ENCODE measurements around the gene SYAP1. TPM values are rescaled to one million over a fixed set of nuclear protein-coding genes. Genes with fewer than 3 reads are reported as not detected.
"Not testable (repeated sequence)": the region's sequence is repeated elsewhere in the genome, so short reads cannot be mapped to it uniquely, and the experiment has no call there.

The SYAP1 gene
- total and polyA plus RNA-seq, 4 donors: 9.6 to 29.0 (median 21.3) TPM

GRCh38 chrX:16779815-16780214, 60.4 kb downstream of the SYAP1 start:
- H3K36me3 ChIP-seq (ENCODE audit: control insufficient read depth in 4 of 4, insufficient read depth in 3 of 4, low read depth in 1 of 4, low read length in 3 of 4); H3K27ac ChIP-seq (ENCODE audit: low read depth in 1 of 2, low read length in 2 of 2); H3K27me3 ChIP-seq (ENCODE audit: control insufficient read depth in 4 of 4, insufficient read depth in 4 of 4, low read length in 3 of 4); DNase-seq (ENCODE audit: low spot score); H3K9ac ChIP-seq (ENCODE audit: low read depth in 1 of 2, low read length in 2 of 2); H3K4me1 ChIP-seq (ENCODE audit: control insufficient read depth in 4 of 4, insufficient read depth in 4 of 4, low read length in 3 of 4); H3K9me3 ChIP-seq (ENCODE audit: control insufficient read depth in 4 of 4, low read length in 3 of 4); H3K4me3 ChIP-seq (ENCODE audit: low read depth in 1 of 3, low read length in 3 of 3): not testable (repeated sequence)
- 51% methylated on average over 2 of the region's 2 CpGs for WGBS

DNA sequence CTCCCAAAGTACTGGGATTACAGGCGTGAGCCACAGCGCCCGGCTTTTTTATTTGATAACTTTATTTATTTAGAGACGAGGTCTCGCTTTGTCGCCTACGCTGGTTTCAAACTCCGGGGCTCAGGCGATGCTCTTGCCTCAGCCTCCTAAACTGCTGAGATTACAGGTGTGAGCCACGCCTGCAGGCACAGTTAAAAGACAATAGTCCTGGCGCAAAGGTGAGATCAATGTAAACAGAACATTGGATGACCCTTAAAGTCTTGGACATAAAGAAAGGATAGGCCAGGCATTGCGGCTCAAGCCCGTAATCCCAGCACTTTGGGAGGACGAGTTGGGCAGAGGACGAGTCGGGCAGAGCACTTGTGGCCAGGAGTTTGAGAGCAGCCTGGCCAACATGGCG, 64.0 kb downstream of the SYAP1 start:
- Histone ChIP-seq H3K9me3 (ENCODE audit: control insufficient read depth in 4 of 4, low read length in 3 of 4) (no peaks in the 10 kb centered on the region), H3K27me3 (ENCODE audit: control insufficient read depth in 4 of 4, insufficient read depth in 4 of 4, low read length in 3 of 4) (no peaks in the 10 kb centered on the region), H3K27ac (ENCODE audit: low read depth in 1 of 2, low read length in 2 of 2) (no peak overlapping the region), H3K9ac (ENCODE audit: low read depth in 1 of 2, low read length in 2 of 2) (no peak overlapping the region), H3K4me3 (ENCODE audit: low read depth in 1 of 3, low read length in 3 of 3) (no peak overlapping the region), H3K36me3 (ENCODE audit: control insufficient read depth in 4 of 4, insufficient read depth in 3 of 4, low read depth in 1 of 4, low read length in 3 of 4) (no peaks in the 10 kb centered on the region), H3K4me1 (ENCODE audit: control insufficient read depth in 4 of 4, insufficient read depth in 4 of 4, low read length in 3 of 4) (peaks cover 2 to 21% (median 12%) of the 10 kb centered on the region in 4 donors)
- TF ChIP-seq GABPA (IDR thresholded peaks at IDR 0.05 in 1 of 2, conservative IDR thresholded peaks at IDR 0.05 in 1 of 2) (no peak), TAF1 (conservative IDR thresholded peaks at IDR 0.05) (no peak), FOXA2 (IDR thresholded peaks at IDR 0.05) (no peak), SP1 (IDR thresholded peaks at IDR 0.05) (no peak), ATF3 (IDR thresholded peaks at IDR 0.05) (no peak), RXRA (IDR thresholded peaks at IDR 0.05) (no peak), FOXA1 (IDR thresholded peaks at IDR 0.05) (no peak), NR2F2 (IDR thresholded peaks at IDR 0.05) (no peak), CTCF (IDR thresholded peaks at IDR 0.05; ENCODE audit: low read depth, low read length, missing input control) (no peak), HNF4G (IDR thresholded peaks at IDR 0.05) (no peak)
- WGBS: 90% methylated on average over 17 of the region's 17 CpGs
- no peak for DNase-seq (ENCODE audit: low spot score)

GRCh38 chrX:16784440-16784839, 65.0 kb downstream of the SYAP1 start:
- DNase-seq (ENCODE audit: low spot score); H3K27me3 ChIP-seq (ENCODE audit: control insufficient read depth in 4 of 4, insufficient read depth in 4 of 4, low read length in 3 of 4); H3K9me3 ChIP-seq (ENCODE audit: control insufficient read depth in 4 of 4, low read length in 3 of 4); H3K9ac ChIP-seq (ENCODE audit: low read depth in 1 of 2, low read length in 2 of 2); H3K36me3 ChIP-seq (ENCODE audit: control insufficient read depth in 4 of 4, insufficient read depth in 3 of 4, low read depth in 1 of 4, low read length in 3 of 4); H3K4me3 ChIP-seq (ENCODE audit: low read depth in 1 of 3, low read length in 3 of 3); H3K27ac ChIP-seq (ENCODE audit: low read depth in 1 of 2, low read length in 2 of 2): not testable (repeated sequence)
- WGBS: 80% methylated on average over 18 of the region's 18 CpGs
- peaks cover 2 to 21% (median 12%) of the 10 kb centered on the region in 4 donors for H3K4me1 ChIP-seq (ENCODE audit: control insufficient read depth in 4 of 4, insufficient read depth in 4 of 4, low read length in 3 of 4)

- Histone ChIP-seq H3K4me1 (ENCODE audit: control insufficient read depth in 4 of 4, insufficient read depth in 4 of 4, low read length in 3 of 4) (peaks cover 2 to 21% (median 12%) of the 10 kb centered on the region in 4 donors), H3K27me3 (ENCODE audit: control insufficient read depth in 4 of 4, insufficient read depth in 4 of 4, low read length in 3 of 4) (no peaks in the 10 kb centered on the region), H3K9ac (ENCODE audit: low read depth in 1 of 2, low read length in 2 of 2) (peak overlapping the region in 1 of 2 donors; percentile 43), H3K36me3 (ENCODE audit: control insufficient read depth in 4 of 4, insufficient read depth in 3 of 4, low read depth in 1 of 4, low read length in 3 of 4) (peaks cover 0 to under 1% (median under 1%) of the 10 kb centered on the region in 4 donors), H3K27ac (ENCODE audit: low read depth in 1 of 2, low read length in 2 of 2) (no peak overlapping the region), H3K9me3 (ENCODE audit: control insufficient read depth in 4 of 4, low read length in 3 of 4) (no peaks in the 10 kb centered on the region), H3K4me3 (ENCODE audit: low read depth in 1 of 3, low read length in 3 of 3) (peak overlapping the region; percentile 63 to 88 (median 88))
- TF ChIP-seq RAD21 (IDR thresholded peaks at IDR 0.05): no peak
- TF ChIP-seq RXRA (IDR thresholded peaks at IDR 0.05): peak in 1 of 2 donors; percentile 20
- peak; percentile 34 for DNase-seq (ENCODE audit: low spot score)
- WGBS: 16% methylated on average over 39 of the region's 39 CpGs
Observed at GRCh38 chrX:16785247-16786138, 66.1 kb downstream of the SYAP1 start.

Data from liver (tissue), 9 donors.